ENCODE measurements around the gene BEAN1. TPM values are rescaled to one million over a fixed set of nuclear protein-coding genes. Genes with fewer than 3 reads are reported as not detected.
A peak's percentile ranks its signal among the peaks of the same experiment; 100 is the strongest.

BEAN1 gene
- total RNA-seq, 4 donors from 2014 or later, result 0.47 to 1.0 (median 0.54) TPM; not detected in 1

- peak; percentile 20 for TF ChIP-seq POLR2AphosphoS5 (IDR thresholded peaks at IDR 0.05)
- TF ChIP-seq CTCF (IDR thresholded peaks at IDR 0.05), result no peak
- no peak overlapping the region for H3K27ac ChIP-seq
- ATAC-seq, result peak; percentile 35
- WGBS, 2 donors (ENCODE audit: low coverage in 1 of 2), result 15 to 40% methylated on average over 1 to 32 of the region's 56 CpGs
- peaks cover 55% of the 10 kb centered on the region for H3K27me3 ChIP-seq
- H3K4me1 ChIP-seq, result peaks cover 0 to 21% (median 13%) of the 10 kb centered on the region in 3 donors
- H3K36me3 ChIP-seq, result no peaks in the 10 kb centered on the region
- H3K4me3 ChIP-seq, result peak overlapping the region in 1 of 2 donors; percentile 64
- H3K9me3 ChIP-seq, result no peaks in the 10 kb centered on the region
These were observed 721 bp upstream of the BEAN1 start for GRCh38 chr16:66426112-66427035.

- H3K27me3 ChIP-seq, result peaks cover 62% of the 10 kb centered on the region
- peak overlapping the region in 1 of 2 donors; percentile 64 for H3K4me3 ChIP-seq
- peaks cover 0 to 21% (median 13%) of the 10 kb centered on the region in 3 donors for H3K4me1 ChIP-seq
- TF ChIP-seq POLR2AphosphoS5 (IDR thresholded peaks at IDR 0.05) (no peak), POLR2A (IDR thresholded peaks at IDR 0.05) (no peak), EP300 (IDR thresholded peaks at IDR 0.05) (no peak), CTCF (IDR thresholded peaks at IDR 0.05) (no peak)
- no peak overlapping the region for H3K27ac ChIP-seq
- H3K9me3 ChIP-seq, result no peaks in the 10 kb centered on the region
- no peaks in the 10 kb centered on the region for H3K36me3 ChIP-seq
- no peak for ATAC-seq
- WGBS, 2 donors (ENCODE audit: low coverage in 1 of 2), result 8% methylated on average over 10 of the region's 40 CpGs; no CpG with 5 or more reads in 1 of the 2 donors
These were observed 981 bp downstream of the BEAN1 start for GRCh38 chr16:66427871-66428681.

GRCh38 chr16:66428682-66429251, 1.7 kb downstream of the BEAN1 start:
- no peaks in the 10 kb centered on the region for H3K9me3 ChIP-seq
- ATAC-seq, result no peak
- no peak overlapping the region for H3K27ac ChIP-seq
- peaks cover 0 to 21% (median 13%) of the 10 kb centered on the region in 3 donors for H3K4me1 ChIP-seq
- no peak overlapping the region for H3K4me3 ChIP-seq
- 38 to 80% methylated on average over 2 to 4 of the region's 11 CpGs for WGBS, 2 donors (ENCODE audit: low coverage in 1 of 2)
- peaks cover 62% of the 10 kb centered on the region for H3K27me3 ChIP-seq
- no peak for TF ChIP-seq POLR2A (IDR thresholded peaks at IDR 0.05)
- TF ChIP-seq POLR2AphosphoS5 (IDR thresholded peaks at IDR 0.05), result no peak
- no peak for TF ChIP-seq CTCF (IDR thresholded peaks at IDR 0.05)
- TF ChIP-seq EP300 (IDR thresholded peaks at IDR 0.05), result no peak
- no peaks in the 10 kb centered on the region for H3K36me3 ChIP-seq

- H3K36me3 ChIP-seq, result no peaks in the 10 kb centered on the region
- peaks cover 0 to 21% (median 13%) of the 10 kb centered on the region in 3 donors for H3K4me1 ChIP-seq
- H3K9me3 ChIP-seq, result no peaks in the 10 kb centered on the region
- no peak overlapping the region for H3K27ac ChIP-seq
- no peak for TF ChIP-seq POLR2AphosphoS5 (IDR thresholded peaks at IDR 0.05)
- no peak for TF ChIP-seq CTCF (IDR thresholded peaks at IDR 0.05)
- TF ChIP-seq POLR2A (IDR thresholded peaks at IDR 0.05), result no peak
- no peak for TF ChIP-seq EP300 (IDR thresholded peaks at IDR 0.05)
- no peak for ATAC-seq
- H3K27me3 ChIP-seq, result peaks cover 56% of the 10 kb centered on the region
- 30 to 52% methylated on average over 2 to 7 of the region's 9 CpGs for WGBS, 2 donors (ENCODE audit: low coverage in 1 of 2)
- no peak overlapping the region for H3K4me3 ChIP-seq
These were observed 2.3 kb downstream of the BEAN1 start for GRCh38 chr16:66429290-66429962.
